Left kidney (tissue), 2 donors: ENCODE measurements around the gene LSS. TPM values are rescaled to one million over a fixed set of nuclear protein-coding genes. Genes with fewer than 3 reads are reported as not detected.

ENCODE experiments used
- DNase-seq: peaks from one replicate; pipeline ENCODE4 v3.0.0-alpha.2; 2013
- polyA plus RNA-seq: library from polyadenylated mRNA; unstranded; fragments of 120-200 nt; gene quantifications from one replicate; pipeline ENCODE4 v1.2.1, GENCODE V29; 2013; ENCODE audit not compliant: insufficient read length

Gene LSS
- polyA plus RNA-seq, 1 donor = 38.8 TPM

DNA sequence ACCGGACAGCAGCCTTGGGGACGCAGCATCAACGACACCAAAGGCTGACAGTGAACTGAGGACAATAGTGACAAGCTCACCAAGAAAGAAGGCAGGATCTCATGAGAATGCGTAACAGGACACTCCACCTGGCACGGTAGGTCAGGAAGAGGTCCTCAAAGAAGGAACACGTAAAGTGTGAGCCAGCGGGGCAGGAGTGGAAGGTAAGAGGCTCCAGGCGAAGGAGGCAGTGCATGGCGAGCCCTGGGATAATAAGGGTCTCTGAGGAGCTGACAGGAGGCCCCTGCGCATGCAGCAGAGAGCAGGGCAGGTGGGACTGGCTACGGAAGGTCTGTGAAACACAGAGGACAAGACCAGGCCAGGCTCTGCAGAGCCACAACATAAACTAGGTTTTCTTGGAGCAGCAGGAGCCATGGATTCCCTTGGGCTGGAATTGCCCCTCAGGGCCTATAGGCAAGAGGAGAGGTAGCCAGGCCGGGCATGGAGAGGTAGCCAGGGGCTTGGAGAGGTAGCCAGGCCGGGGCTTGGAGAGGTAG is 8.2 kb downstream of the LSS start:
- no peak for DNase-seq

DNA sequence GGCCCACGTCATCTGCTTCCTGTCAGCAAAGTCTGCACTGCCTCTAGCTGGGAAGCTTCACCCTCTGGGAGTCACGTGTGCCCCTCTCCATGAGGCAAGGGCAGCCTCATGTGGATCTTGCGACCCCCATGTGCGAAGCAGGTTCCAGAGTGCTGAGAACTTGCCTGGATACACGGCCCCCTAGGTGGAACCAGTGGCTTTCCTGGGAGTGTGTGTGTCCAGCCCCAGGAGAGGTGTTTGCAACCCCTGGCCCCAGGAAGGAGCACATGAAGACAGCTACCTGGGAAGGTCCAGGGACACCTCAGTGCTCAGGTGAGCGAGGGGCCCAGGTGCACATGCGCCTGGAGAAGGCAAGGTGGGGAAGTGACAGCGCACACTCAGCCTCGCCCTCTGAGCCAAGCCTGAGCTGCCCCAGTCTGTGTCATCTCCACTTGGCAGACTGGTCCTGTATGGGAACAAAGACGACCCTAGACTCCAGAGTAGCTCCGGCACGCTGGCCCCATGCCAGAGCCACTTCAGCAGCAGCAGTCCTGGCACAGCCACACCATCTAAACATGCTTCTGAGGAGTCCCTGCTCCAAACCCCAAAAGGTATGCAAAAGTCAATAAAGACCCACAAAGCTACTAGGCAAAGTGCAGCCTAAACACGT is 8.9 kb downstream of the LSS start:
- no peak for DNase-seq

- no peak for DNase-seq
Measured at GRCh38 chr21:46218906-46219590, 9.5 kb downstream of the LSS start.

- DNase-seq = no peak
Measured at GRCh38 chr21:46217511-46218196, 10.9 kb downstream of the LSS start.

GRCh38 chr21:46216132-46216747 is 12.3 kb downstream of the LSS start:
- no peak for DNase-seq

DNA sequence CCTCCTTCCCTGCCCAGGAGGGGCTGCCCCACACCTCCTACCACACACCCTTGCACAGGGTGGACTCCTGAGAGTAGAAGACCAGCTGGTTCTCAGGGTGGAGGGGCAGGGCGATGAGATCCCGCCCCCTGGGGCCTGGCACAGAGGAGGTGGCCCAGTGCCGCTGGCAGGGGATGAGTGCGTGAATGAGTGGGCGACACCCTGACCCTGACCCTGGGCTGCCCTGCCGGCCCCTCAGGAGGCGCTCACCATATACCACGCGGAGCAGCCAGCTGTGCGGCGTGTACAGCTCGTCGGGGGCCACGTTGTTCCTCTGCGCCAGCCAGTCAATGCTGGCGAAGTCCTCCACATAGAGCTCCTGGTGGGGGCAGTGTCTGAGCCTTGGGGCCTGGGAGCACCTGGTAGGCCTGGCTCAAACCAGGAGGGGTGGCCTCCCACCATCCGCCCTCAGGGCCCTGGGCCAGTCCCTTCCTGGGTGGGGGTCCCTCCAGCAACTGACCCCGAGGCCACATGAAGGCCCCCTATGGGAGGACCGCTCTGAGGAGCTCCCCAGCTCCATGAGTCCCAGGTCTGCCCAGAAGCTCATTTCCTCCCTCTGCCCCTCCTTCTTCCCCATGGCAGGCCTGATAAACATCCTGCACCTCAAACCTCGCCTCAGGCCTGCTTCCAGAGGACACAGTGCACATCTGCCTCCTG is 13.0 kb downstream of the LSS start:
- no peak for DNase-seq

GRCh38 chr21:46214478-46215340 is 13.9 kb downstream of the LSS start:
- no peak for DNase-seq

DNA sequence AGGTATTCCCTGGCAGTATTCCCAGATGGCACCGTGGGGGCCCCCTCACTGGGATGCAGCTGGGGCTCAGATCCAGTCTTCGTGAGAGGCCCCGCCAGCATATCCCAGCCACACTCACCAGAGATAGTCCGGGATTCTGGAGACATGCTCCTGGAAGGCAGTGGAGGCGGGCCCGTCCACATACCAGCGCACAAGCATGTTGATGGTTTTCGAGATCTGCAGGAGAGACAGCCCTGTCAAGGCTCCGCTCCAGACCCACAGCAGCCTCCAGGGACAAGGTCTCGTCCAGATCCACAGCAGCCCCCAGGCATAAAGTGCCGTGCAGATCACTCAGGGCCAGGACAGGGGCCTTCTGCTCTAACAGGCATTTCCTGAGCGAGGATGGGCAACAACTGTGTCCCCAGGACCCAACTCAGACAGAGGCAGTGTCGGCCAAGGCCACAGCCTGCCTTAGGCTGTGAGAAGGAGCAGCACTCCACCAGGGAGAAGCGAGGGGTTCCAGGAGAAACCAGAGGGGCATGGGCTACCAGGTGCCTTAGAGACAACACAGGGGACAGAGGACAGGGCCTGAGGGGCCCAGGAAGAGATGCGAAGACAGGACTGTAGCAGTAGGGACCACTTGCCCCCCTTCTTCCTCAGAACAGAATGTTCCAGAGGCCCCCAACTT is 14.8 kb downstream of the LSS start:
- no peak for DNase-seq

DNA sequence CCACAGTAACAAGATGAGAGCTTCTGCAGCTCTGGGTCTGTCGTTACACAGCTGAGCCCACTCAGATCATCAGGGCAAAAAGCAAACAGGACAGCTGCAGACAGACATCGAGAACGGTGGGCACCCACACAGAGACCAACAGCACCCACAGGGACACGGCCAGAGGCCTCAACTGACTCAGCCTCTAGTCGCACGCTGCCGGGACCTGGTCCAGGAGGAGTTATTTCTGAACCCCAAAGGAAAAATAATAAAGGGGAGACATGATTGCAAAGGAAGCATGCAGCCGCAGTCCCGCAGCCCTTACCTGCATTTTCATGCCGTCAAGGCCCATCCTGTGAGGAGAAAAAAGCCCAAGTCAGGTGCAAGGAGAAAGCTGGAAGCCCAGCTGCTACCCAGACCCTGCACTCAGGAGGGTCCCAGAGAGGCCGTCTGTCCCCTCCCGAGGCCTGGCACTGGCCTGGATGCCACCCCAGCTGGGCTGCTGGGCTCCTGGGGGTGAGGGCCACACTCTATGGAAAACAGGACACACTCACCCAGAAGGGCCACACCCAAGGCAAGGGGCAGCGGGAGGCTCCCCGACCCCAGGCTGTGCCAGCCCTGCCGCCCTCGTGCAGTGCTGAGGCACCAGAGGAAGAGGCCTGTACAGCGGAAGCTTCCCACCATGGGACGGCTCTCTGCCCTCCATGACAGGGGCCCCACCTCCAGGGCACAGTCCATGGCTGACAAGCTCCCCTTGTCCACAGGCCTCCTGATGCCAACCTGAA is 15.7 kb downstream of the LSS start:
- no peak for DNase-seq

DNA sequence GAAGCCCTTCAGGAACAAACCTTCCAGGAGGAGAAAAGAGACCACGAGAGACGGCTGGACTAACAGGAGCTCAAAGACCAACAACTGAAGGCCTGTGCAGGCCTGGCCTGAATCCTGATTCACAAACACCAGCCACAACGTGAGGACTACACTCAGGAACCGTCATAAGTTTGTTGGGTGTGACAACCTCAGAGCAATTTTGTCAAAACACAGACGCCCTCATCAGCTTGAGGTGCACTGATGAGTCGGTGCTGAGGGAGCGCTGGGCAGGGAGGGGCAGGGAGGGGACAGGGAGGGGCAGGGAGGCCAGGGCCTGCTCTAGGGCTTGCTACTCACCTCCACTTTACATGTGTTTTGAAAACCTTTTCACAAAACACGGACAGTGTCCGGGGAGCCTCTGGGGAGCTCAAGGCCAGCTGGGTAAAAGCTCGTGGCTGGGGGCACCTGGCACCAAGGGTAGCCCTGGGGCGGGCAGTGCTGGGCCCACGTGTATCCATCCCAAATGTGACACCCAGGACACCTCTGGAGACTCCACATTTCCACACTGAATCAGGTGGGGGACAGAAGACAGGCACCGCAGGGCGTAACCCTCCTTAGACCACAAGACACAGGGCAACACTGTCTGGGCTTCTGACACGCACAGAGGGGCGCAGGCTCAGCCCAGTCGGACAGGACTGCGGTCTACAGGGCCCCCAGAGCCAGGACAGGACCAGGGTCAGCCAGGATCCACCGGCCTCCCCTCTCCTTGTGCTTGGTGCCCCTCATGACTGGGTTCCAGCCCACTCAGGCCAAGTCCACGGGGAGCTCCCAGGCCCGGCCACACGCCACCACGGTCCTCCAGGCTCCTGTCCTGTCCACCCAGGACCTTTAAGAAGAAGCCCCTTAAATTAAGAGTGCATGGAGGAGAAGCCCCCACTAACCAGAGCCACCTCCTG is 16.5 kb downstream of the LSS start:
- DNase-seq = no peak

DNA sequence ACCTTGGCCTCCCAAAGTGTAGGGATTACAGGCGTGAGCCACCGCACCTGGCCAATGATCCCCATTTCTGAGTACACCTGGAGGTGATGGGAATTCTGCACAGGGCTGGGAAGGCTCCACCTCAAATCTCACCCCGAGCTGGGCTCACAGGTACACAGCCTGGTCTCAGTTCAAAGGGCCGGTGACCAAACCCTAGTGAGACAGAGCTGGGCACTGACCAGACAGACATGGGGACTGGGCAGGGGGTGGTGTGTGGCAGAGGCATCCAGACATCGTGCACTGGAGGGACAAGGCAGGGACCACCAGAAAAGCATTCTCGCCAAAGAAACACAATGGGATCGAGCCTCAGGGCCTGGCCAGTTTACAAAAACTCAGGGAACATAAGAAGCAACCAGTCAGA is 17.2 kb downstream of the LSS start:
- DNase-seq = no peak

- DNase-seq = no peak
Measured at GRCh38 chr21:46210378-46211136, 18.0 kb downstream of the LSS start.

DNA sequence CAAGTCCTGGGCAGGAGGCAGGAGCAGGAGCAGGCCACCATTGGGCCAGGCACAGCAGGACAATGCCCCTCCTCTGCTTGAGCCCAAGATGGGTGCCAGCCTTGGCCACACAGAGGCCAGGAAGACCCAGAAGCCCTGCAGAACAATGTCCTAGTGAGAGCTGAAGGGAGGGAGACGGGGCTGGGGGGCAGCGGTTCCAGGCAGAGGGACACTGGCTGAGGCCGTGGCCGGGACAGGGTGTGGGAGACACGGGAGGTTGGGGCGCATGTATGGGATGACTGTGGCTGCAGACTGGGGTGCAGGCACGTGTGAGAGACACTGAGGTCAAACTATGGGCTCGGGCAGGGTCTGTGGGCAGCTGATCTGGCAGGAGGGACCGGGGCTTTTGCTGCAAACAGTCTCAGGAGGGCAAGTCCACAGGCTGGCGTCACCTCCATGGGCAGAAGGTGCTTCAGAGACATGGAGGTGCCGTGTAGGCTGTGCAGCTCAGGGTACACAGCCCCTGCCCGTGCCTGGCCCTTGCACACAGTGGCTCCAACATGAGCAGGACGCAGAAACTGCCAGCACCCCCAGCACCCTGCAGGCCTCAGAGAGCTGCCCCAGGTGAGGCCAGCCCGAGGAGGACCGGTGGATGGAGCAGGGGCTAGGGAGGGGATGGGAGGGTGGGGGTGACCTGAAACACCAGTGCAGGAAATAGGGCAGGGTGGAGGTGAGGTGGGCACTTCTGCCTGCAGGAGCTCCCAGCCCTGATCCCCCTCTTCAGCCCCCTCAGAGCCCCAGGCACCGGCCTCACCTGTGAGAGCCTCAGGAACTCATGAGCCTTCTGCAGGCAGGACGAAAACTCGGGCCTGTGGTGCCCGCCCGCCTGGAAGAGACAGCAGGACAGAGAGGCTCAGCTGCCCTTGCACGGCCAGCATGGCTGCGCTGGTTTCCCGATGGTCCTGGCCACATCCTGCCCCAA is 19.5 kb downstream of the LSS start:
- no peak for DNase-seq

GRCh38 chr21:46207920-46208591 is 20.5 kb downstream of the LSS start:
- no peak for DNase-seq

DNA sequence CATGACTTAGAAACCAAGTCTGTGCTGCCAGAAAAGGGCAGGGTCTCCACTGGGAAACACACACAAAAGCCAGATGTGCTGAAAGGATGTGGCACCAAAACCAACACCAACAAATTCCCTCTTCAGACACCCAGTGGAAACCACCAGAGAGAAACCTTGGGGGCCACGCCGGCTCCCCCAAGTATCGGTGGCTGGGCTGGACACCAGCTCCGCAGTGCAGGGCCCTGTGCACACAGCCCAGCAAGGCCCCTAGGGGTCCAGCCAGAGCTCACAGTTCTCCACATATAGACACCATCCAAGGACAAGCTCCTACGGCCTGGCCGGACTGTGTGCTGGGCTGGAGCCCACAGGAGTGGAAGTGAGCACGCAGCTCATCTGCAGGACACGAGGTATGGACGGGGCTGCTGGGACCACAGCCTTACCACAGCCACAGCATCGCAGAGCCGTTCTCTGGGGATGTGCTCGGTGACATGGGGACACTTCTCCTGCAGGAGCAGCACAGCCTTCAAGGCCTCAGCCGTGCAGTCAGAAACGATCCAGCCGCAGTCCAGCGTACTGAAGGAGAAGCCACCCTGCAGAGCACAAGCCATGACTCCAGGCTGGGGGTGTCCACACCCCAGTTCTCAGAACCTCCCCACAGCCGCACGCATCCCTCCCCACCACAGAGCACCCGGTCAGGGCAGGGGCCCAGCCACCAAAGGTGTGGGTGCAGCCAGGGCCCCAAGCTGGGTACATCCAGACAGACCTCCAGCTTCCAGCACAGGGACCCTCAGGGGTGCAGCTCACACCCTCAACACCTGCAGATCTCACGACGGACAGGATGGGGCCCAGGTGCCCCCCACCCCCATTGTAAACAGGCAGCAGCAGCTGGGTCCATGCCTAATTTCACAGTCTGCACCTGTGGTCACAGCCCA is 21.3 kb downstream of the LSS start:
- no peak for DNase-seq
